ENCODE measurements around the gene SSB.
A peak's percentile ranks its signal among the peaks of the same experiment; 100 is the strongest.
"Not testable (repeated sequence)": the region's sequence is repeated elsewhere in the genome, so short reads cannot be mapped to it uniquely, and the experiment has no call there.

Gene SSB

DNA sequence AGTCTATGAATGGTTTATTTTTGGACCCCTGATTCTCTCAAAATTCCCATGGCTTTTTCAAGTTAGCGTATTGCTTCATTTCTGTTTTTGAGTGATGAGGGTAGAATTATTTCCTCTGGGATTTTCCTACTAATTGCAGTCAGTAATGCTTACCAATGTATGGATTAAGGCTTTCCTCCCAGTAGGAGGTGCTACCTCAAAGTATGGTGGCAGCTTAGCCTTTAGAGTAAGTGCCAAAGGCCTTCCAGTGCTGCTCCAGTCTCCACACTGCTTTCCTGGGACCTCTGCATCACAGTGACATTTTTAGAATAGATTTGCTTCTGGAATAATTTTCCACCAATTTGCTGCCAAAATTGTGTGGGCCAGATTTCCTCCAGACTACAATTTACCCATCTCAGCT is 16.2 kb upstream of the SSB start:
- no peak for DNase-seq

GRCh38 chr2:169790581-169790980 is 8.1 kb upstream of the SSB start:
- no peak for DNase-seq

- no peak for DNase-seq
These were observed 3.5 kb upstream of the SSB start for GRCh38 chr2:169795181-169795580.

DNA sequence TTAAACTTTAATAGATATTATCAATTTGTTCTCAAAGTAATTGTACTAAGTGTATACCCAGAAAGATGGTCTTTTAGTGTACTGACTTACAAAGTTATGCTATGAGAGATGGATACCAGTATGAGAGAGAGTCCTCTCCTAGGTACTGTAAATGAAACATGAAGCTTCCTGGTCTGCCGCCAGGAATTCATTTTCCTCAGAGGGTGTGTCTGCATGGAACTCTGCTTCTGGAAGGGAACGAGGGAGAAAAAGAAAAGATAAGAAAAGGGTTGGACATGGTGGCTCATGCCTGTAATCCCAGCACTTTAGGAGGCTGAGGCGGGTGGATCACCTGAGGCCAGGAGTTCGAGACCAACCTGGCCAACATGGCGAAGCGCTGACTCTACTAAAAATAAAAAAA is 2.2 kb upstream of the SSB start:
- DNase-seq, result no peak

DNA sequence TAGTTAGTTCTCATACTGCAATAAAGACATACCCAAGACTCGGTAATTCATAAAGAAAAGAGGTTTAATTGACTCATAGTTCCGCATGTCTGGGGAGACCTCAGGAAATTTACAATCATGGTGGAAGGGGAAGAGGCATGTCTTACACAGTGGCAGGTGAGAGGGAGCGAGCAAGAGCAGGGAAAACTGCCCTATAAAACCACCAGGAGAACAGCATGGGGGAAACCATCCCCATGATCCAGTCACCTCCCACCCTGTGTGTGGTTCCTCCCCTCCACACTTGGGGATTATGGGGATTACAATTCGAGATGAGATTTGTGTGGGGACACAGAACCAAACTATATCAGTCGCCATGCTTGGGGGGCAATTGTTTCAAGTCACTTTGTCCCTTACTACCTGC is 1.1 kb upstream of the SSB start:
- no peak for DNase-seq

- DNase-seq, result no peak
These were observed 314 bp upstream of the SSB start for GRCh38 chr2:169798397-169798717.

DNA sequence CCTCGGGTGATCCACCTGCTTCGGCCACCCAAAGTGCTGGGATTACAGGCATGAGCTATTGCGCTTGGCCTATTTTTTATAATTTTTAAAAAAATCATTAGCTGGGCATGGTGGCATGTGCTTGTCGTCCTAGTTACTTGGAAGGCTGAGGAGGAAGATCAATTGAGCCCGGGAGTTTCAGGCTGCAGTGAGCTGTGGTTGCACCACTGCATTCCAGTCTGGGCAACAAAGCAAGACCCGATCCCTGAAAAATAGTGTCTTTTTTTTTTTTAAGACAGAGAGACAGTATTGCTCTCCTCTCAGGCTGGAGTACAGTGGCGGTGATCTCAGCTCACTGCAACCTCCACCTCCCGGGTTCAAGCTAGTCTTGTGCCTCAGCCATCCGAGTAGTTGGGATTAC is 4.8 kb downstream of the SSB start:
- no peak for DNase-seq

DNA sequence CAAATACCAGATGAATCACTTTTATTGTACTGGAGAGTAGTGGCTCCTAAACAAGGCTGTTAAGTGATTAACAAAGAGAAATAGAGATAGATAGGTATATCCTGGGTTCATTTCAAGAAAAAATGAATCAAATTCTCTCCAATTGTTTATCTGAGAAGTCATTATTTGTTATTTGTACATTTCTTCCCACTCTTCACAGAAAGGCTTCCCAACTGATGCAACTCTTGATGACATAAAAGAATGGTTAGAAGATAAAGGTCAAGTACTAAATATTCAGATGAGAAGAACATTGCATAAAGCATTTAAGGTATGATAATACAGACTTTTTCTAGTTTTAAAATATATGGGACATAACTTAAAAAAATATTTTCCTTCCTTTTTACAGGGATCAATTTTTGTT is 7.9 kb downstream of the SSB start:
- no peak for DNase-seq

- DNase-seq, result no peak
These were observed 9.6 kb downstream of the SSB start for GRCh38 chr2:169808221-169808620.

DNA sequence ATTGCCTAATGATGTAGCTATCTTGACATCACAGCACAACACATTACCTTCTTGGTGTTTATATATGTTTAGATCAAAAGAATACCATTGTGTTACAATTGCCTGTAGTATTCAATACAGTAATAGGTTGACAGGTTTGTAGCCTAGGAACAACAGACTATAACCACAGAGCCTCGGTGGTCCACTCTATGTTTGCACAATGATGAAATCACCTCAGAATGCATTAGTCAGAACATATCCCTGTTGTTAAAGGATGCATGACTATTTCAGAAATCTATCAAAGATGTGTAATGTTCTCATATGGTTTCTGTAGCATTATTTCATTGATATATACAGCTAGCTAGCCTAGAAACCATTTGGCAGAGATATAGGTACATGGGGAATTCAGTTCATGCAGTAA is 17.2 kb downstream of the SSB start:
- no peak for DNase-seq

GRCh38 chr2:169816961-169817360 is 18.3 kb downstream of the SSB start:
- not testable (repeated sequence) for DNase-seq

- DNase-seq, result not testable (repeated sequence)
These were observed 18.7 kb downstream of the SSB start for GRCh38 chr2:169817369-169817768.

- no peak for DNase-seq
These were observed 19.6 kb downstream of the SSB start for GRCh38 chr2:169818241-169818640.

DNA sequence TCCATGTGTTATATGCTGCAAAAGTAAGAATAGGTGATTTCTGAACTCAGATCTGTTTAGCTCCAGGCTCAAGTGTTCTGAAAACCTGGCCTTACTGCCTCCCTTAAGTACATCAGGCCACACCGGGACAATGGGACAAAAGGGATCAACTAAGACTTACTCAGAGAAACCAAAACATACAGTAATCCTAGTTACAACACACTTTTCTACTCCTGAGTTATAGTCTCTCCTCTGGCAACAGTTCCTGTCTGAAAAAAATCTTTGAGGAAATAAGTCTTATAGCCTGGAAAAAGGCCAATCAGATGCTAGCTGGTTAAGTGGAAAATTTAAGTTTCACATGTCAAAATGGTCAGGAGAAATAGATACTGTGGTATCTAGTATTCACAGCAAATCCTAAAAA is 20.4 kb downstream of the SSB start:
- DNase-seq, result no peak

- DNase-seq, result not testable (repeated sequence)
These were observed 21.4 kb downstream of the SSB start for GRCh38 chr2:169820101-169820500.

DNA sequence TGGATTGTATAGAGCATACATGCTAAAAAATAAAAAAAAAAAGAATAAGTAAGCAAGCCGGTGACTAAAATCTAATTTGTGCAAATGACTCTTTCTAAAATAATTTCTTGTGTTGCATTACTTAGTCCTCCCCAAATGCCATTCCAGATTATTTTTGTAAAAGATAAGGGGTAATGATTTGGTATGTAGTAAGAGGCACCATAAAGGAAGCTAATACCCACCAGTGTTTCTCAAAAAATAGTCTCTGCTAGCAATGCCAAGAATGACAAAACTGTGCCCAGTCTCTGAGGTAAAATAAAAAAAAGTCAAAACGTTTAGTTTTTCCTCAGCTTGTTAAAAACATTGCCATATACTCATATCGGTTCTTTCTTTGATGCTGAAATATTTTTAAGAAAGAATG is 23.4 kb downstream of the SSB start:
- no peak for DNase-seq

- no peak for DNase-seq
These were observed 24.2 kb downstream of the SSB start for GRCh38 chr2:169822785-169823392.

DNA sequence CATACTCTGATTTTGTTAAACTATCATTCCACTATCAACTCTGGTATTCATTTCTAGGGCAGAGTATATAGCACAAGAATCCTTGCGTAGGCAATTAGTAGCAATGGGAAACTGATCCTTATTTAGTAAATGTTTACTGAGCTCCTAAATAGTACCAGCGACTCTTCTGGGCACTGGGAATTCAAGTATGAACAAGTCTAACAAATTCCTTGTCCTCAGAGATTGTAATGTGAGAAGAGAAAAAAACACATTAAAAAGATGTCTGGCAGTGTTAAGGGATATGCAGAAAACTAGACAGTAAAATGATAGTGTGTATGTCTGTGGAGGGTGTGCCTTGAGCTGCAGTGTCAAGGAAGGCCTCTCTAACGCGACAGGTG is 25.3 kb downstream of the SSB start:
- no peak for DNase-seq

- DNase-seq, result peak; percentile 73 to 76
These were observed 26.0 kb downstream of the SSB start, which contains the start of gene METTL5 for GRCh38 chr2:169824373-169825333. TSS of gene METTL5 (minus strand) at chr2:169824905. CDS start at chr2:169824597, 308 bp downstream.

DNA sequence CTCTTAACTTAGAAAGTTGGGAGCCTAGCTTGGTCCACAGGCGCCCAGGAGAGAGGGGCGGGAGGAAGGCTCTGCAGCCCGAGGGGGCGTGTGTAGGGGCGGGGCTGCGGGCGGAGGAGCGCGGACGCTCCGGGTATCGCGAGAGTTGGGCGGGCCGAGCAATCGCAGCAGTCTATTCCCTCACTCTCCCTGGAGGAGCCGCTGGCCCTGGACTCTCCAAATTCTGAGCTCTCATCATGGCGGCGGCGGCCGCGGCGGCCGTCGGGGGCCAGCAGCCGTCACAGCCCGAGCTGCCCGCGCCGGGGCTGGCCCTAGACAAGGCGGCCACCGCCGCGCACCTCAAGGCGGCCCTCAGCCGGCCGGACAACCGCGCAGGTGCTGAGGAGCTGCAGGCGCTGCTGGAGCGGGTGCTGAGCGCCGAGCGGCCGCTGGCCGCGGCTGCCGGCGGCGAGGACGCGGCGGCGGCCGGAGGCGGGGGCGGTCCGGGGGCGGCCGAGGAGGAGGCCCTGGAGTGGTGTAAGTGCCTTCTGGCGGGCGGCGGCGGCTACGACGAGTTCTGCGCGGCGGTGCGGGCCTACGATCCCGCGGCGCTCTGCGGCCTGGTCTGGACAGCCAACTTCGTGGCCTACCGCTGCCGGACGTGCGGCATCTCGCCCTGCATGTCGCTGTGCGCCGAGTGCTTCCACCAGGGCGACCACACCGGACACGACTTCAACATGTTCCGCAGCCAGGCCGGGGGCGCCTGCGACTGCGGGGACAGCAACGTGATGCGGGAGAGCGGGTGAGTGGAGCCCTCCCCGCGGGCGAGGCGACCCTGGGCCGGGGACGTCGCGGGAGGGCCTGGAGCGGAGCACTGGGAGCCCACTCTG is 28.8 kb downstream of the SSB start, which contains the start of gene UBR3:
Gene UBR3, plus strand, starts transcription at position 183 of the 869 bp plus-strand sequence. Its CDS starts 54 bp downstream, at position 237.
- peak; percentile 90 to 91 for DNase-seq

GRCh38 chr2:169828141-169828811 is 29.6 kb downstream of the SSB start:
- DNase-seq, result peak; percentile 25 to 46

DNA sequence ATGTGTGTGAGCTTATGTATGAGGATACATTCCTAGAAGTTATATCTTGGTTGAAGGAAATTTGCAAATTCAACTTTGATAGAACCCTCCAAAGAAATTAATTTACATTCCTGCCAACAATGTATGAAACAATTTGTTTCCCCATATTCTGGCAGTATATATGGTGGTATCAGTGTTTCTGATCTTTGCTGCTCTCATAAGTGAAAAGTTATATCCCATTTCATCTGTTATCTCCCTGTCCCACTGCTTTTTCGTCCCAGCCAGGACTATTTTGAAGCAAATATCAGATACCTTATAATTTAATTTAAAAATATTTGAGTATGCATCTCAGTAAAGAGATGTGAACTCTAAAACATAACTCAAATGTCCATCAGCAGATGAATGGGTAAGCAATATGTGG is 35.7 kb downstream of the SSB start:
- no peak for DNase-seq
